HepG2 (cell line): Measurements from ENCODE around the gene SEMA6D.

ENCODE experiments used
- CAMTA2 ChIP-seq: sonication (generic); formaldehyde crosslinking; IDR thresholded peaks from 2 replicates; pipeline ENCODE4 v1.4.0; 2020; ENCODE audit warnings: mild to moderate bottlenecking, missing genetic modification reagents, borderline replicate concordance
- FOXM1 ChIP-seq: sonication (generic); formaldehyde crosslinking; IDR thresholded peaks from 2 replicates; pipeline ENCODE4 v1.5.0; 2020; ENCODE audit warnings: missing genetic modification reagents
- MAF1 ChIP-seq: sonication (generic); formaldehyde crosslinking; IDR thresholded peaks from 2 replicates; pipeline ENCODE4 v1.5.0; 2020; ENCODE audit warnings: missing genetic modification reagents, borderline replicate concordance
- NFE2 ChIP-seq: sonication (generic); formaldehyde crosslinking; IDR thresholded peaks from 2 replicates; pipeline ENCODE4 v1.4.0; 2020; ENCODE audit warnings: missing genetic modification reagents
- NFE2L2 ChIP-seq: fragments of 150-350 bp; IDR thresholded peaks from 2 replicates; pipeline ENCODE4 v1.6.1; 2014; ENCODE audit warnings: low read length
- POLR2AphosphoS5 ChIP-seq: IDR thresholded peaks from 2 replicates; pipeline ENCODE4 v1.6.1; 2012; ENCODE audit warnings: low read depth, low read length
- TCF7L2 ChIP-seq: IDR thresholded peaks from 2 replicates; pipeline ENCODE4 v1.6.1; 2011; ENCODE audit warnings: mild to moderate bottlenecking, low read depth, low read length, moderate library complexity
- ZKSCAN8 ChIP-seq: IDR thresholded peaks from 2 replicates; pipeline ENCODE4 v1.6.1; 2016; ENCODE audit warnings: borderline replicate concordance, missing genetic modification reagents, missing compliant biosample characterization
- TF ChIP-seq, protein P1 (sequence below): sonication (generic); formaldehyde crosslinking; IDR thresholded peaks from 2 replicates; pipeline ENCODE4 v1.4.0; 2020; ENCODE audit warnings: mild to moderate bottlenecking, missing genetic modification reagents

DNA sequence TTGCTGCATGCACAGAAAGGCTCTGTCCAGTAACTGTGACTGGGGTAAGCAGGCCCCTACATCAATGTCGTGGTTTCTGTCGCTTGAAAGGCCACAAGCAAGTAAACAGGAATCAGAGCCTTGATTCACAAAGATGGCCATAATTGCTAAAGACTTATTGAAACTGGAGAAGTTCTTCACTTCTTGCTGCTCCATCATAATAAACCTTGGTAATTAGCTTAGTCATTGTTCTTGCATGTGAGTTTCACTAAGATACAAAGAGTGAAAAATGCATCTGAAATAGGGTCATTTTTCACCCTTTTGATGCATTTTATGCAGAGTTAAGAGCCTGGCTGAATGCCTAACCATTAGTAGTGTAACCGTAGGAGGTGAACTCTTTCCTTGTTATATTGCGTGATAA is 3.2 kb downstream of the SEMA6D start:
- no peak for TF ChIP-seq TCF7L2
- no peak for TF ChIP-seq POLR2AphosphoS5
- TF ChIP-seq MAF1 = no peak
- TF ChIP-seq, protein P1, sequence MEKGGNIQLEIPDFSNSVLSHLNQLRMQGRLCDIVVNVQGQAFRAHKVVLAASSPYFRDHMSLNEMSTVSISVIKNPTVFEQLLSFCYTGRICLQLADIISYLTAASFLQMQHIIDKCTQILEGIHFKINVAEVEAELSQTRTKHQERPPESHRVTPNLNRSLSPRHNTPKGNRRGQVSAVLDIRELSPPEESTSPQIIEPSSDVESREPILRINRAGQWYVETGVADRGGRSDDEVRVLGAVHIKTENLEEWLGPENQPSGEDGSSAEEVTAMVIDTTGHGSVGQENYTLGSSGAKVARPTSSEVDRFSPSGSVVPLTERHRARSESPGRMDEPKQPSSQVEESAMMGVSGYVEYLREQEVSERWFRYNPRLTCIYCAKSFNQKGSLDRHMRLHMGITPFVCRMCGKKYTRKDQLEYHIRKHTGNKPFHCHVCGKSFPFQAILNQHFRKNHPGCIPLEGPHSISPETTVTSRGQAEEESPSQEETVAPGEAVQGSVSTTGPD (CRISPR knock-in tag) = no peak
- no peak for TF ChIP-seq NFE2 (CRISPR knock-in tag)
- no peak for TF ChIP-seq NFE2L2
- TF ChIP-seq FOXM1 (CRISPR knock-in tag) = no peak
- no peak for TF ChIP-seq ZKSCAN8 (CRISPR knock-in tag)
- no peak for TF ChIP-seq CAMTA2 (CRISPR knock-in tag)
